ENCODE data around the gene RNF130.
"Not testable (repeated sequence)": the region's sequence is repeated elsewhere in the genome, so short reads cannot be mapped to it uniquely, and the experiment has no call there.

Gene RNF130

DNA sequence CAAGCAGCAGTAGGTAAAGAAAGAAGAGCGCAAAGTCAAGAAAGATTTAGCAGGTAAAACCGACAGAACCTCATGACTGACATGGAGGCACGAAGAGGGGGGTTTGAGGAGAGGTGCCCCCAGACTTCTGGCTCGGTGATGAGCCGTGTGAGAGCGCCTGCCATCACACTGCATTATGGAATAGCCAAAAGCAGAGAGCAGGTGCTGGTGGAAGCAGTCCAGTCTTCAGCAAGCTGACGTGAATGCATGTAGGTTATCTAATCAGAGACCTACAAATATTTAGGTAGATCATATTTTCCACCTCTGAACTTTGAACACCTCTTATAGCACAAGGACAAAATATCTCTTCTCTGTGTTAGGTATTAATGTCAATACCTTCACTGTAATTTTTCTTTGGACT lies 68.4 kb downstream of the RNF130 start:
- H3K4me3 ChIP-seq (ENCODE audit: low read depth, low read length), result no peak overlapping the region
- TF ChIP-seq, protein P1, sequence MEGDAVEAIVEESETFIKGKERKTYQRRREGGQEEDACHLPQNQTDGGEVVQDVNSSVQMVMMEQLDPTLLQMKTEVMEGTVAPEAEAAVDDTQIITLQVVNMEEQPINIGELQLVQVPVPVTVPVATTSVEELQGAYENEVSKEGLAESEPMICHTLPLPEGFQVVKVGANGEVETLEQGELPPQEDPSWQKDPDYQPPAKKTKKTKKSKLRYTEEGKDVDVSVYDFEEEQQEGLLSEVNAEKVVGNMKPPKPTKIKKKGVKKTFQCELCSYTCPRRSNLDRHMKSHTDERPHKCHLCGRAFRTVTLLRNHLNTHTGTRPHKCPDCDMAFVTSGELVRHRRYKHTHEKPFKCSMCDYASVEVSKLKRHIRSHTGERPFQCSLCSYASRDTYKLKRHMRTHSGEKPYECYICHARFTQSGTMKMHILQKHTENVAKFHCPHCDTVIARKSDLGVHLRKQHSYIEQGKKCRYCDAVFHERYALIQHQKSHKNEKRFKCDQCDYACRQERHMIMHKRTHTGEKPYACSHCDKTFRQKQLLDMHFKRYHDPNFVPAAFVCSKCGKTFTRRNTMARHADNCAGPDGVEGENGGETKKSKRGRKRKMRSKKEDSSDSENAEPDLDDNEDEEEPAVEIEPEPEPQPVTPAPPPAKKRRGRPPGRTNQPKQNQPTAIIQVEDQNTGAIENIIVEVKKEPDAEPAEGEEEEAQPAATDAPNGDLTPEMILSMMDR (IDR thresholded peaks at IDR 0.05; ENCODE audit: borderline replicate concordance, insufficient read depth, low read depth, low read length), result no peak

DNA sequence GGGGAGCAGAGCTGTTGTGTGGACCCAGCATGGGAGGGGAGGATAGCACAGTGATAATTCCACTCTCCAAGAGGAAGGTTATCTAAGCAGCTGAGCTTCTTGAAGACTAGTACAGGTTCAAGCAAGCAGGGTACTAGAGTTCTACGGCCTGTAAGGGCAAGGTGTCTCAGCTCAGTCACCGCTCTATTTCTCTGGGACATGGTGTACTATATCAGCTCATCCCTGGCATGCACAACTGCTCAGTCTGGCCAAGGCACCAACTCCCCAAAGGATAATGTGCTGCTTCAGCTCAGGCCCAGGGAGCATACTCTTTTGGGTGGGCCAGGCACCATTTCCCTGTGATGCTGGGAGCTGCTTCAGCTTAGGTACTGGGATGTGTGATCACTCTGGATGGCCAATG lies 69.8 kb downstream of the RNF130 start:
- no peak overlapping the region for H3K4me3 ChIP-seq (ENCODE audit: low read depth, low read length)
- TF ChIP-seq, protein P1 (IDR thresholded peaks at IDR 0.05; ENCODE audit: borderline replicate concordance, insufficient read depth, low read depth, low read length), result no peak

DNA sequence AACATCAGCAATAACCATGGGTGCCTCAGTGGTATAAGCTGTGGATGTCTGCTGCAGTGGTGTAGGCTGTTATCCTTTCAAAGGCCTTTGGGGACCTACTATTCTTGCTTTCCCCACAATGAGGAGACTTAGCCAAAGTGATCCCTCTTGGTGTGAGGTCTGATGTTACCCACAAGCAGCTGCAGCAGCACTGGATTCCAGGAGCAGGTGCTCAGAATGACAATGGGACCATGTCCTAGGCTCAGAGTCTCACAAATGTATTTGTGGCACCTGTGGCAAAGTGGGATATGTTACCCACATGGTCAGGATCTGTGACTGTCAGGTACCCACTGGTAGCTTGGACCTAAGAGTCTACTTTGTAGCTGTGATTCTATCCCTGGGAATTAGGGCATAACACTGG lies 70.4 kb downstream of the RNF130 start:
- TF ChIP-seq, protein P1 (IDR thresholded peaks at IDR 0.05; ENCODE audit: borderline replicate concordance, insufficient read depth, low read depth, low read length), result no peak
- no peak overlapping the region for H3K4me3 ChIP-seq (ENCODE audit: low read depth, low read length)

DNA sequence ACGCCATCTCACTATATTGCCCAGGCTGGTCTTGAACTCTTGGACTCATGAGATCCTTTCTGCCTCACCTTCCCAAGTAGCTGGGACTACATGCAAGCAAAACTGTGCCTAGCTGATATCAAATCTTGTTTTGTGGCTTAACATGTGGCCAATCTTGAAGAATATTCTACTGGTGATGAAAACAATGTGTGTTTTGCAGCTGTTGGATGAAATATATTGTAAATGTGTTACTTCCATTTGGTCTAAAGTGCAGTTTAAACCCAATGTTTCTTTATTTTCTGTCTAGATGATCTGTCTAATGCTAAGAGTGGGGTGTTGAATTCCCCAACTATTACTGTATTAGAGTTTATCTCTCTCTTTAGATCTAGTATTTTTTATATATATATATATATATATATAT lies 73.1 kb downstream of the RNF130 start:
- H3K4me3 ChIP-seq (ENCODE audit: low read depth, low read length), result no peak overlapping the region
- TF ChIP-seq, protein P1 (IDR thresholded peaks at IDR 0.05; ENCODE audit: borderline replicate concordance, insufficient read depth, low read depth, low read length), result no peak

DNA sequence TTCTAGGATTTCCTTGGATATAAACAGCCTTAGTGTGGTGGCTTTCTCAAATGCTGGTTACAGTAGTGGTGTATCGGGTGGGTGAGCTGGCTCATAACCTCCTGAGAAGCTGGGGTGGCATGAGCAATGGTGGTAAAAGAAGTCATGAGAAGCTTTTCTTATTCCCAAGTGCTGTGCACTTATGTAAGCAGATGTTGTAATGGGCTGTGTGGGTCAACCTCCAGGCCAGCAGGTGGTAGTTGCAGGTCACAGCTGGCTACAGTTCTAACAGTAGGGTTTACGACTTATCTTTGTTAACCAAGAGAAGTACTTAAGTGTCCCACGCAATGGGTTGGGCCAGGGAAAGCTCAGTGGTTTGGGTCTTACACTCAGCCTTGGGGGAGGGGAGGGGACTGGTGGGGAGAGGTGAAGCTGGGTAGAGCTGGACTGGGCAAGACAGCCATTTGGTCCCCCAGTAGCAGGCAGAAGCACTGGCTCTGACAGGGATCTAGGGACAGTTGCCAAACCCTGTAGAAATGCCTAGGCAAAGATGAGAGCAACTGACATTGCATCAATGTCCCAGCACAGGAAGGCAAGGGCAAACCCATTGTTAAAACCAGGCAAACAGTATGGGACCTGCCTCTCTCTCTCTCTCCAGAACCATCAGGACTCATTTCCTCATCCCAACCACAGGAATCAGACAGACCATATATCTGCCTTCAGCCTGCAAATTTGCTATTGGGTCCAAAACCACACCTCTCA lies 76.8 kb downstream of the RNF130 start:
- TF ChIP-seq, protein P1 (IDR thresholded peaks at IDR 0.05; ENCODE audit: borderline replicate concordance, insufficient read depth, low read depth, low read length), result no peak
- H3K4me3 ChIP-seq (ENCODE audit: low read depth, low read length), result no peak overlapping the region

DNA sequence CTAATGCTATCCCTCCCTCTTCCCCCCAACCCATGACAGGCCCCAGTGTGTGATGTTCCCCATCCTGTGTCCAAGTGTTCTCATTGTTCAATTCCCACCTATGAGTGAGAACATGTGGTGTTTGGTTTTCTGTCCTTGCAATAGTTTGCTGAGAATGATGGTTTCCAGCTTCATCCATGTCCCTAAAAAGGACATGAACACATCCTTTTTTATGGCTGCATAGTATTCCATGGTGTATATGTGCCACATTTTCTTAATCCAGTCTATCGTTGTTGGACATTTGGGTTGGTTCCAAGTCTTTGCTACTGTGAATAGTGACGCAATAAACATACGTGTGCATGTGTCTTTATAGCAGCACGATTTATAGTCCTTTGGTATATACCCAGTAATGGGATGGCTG lies 78.7 kb downstream of the RNF130 start:
- not testable (repeated sequence) for H3K4me3 ChIP-seq (ENCODE audit: low read depth, low read length)

DNA sequence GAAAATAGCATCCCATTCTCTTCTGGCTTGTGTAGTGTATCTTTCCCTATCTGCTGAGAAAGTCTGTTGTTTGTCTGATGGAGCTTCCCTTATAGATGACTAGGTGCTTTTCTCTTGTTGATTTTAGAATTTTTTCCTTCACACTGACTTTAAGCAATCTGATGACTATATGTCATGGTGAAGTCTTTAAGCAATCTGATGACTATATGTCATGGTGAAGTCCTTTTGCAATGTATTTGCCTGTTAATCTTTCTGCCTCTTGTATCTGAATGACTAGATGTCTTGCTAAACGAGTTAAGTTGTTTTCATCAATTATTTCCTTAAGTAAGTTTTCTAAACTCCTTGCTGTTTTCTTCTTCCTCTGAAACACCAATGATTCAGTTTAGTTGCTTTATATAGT lies 80.5 kb downstream of the RNF130 start:
- TF ChIP-seq, protein P1 (IDR thresholded peaks at IDR 0.05; ENCODE audit: borderline replicate concordance, insufficient read depth, low read depth, low read length), result no peak
- no peak overlapping the region for H3K4me3 ChIP-seq (ENCODE audit: low read depth, low read length)

DNA sequence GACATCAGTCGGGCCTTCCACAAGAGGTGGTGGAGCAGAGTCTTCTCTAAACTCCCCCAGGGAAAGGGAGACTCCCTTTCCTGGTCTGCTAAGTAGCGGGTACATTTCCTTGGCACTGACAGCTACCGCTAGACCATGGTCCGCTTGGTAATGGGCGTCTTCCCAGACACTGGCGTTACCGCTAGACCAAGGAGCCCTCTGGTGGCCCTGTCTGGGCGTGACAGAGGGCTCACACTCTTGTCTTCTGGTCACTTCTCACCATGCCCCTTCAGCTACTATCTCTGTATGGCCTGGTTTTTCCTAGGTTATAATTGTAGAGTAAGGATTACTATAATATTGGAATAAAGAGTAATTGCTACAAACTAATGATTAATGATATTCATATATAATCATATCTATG lies 81.0 kb downstream of the RNF130 start:
- H3K4me3 ChIP-seq (ENCODE audit: low read depth, low read length), result not testable (repeated sequence)
